HFF-Myc (cell line): ENCODE results near the gene CACNB1.

Experiments used
- DNase-seq: peaks from one replicate; pipeline ENCODE4 v3.0.0-alpha.2; 2011; ENCODE audit warnings: low read depth; ENCODE audit errors: extremely low read depth
- H3K4me3 ChIP-seq: replicated peaks from 2 replicates; pipeline ENCODE4 v1.5.1; 2011; ENCODE audit warnings: low read depth, mild to moderate bottlenecking, control low read depth, low read length
- TF ChIP-seq, protein P1 (sequence below): IDR thresholded peaks from 2 replicates; pipeline ENCODE4 v1.5.1; 2012; ENCODE audit warnings: mild to moderate bottlenecking, low read depth, low read length, control low read depth; ENCODE audit errors: missing control alignments

The CACNB1 gene

DNA sequence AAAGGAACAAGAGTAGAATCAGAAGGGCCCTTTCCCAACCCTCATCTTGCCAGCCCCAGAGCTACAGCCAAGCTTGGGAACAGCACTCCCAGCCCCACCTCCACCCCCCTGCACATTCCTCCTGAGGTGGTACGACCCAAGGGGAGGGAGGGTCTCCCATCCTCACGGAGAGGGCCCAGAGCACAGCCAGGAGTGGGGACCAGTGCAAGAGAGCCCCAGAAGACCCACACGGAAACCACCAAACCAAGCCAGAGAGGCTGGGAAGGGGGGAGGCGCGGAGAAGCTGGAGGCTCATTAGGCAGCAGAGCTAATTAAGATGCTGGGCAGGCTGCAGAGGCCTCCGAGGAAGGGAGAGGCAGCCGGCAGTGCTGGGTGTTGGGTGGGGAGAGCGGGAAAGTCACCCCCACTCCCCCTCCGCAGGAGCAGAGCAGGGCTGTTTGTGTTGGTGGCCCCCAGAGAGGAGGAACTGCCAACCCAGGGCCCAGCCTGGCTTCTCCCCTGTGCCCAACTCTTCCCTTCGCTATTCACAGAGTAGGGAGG, 2.4 kb downstream of the CACNB1 start:
- peak overlapping the region; percentile 0; the same call in 1 of the 2 replicates for H3K4me3 ChIP-seq
- no peak for DNase-seq
- TF ChIP-seq, protein P1, sequence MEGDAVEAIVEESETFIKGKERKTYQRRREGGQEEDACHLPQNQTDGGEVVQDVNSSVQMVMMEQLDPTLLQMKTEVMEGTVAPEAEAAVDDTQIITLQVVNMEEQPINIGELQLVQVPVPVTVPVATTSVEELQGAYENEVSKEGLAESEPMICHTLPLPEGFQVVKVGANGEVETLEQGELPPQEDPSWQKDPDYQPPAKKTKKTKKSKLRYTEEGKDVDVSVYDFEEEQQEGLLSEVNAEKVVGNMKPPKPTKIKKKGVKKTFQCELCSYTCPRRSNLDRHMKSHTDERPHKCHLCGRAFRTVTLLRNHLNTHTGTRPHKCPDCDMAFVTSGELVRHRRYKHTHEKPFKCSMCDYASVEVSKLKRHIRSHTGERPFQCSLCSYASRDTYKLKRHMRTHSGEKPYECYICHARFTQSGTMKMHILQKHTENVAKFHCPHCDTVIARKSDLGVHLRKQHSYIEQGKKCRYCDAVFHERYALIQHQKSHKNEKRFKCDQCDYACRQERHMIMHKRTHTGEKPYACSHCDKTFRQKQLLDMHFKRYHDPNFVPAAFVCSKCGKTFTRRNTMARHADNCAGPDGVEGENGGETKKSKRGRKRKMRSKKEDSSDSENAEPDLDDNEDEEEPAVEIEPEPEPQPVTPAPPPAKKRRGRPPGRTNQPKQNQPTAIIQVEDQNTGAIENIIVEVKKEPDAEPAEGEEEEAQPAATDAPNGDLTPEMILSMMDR: no peak

DNA sequence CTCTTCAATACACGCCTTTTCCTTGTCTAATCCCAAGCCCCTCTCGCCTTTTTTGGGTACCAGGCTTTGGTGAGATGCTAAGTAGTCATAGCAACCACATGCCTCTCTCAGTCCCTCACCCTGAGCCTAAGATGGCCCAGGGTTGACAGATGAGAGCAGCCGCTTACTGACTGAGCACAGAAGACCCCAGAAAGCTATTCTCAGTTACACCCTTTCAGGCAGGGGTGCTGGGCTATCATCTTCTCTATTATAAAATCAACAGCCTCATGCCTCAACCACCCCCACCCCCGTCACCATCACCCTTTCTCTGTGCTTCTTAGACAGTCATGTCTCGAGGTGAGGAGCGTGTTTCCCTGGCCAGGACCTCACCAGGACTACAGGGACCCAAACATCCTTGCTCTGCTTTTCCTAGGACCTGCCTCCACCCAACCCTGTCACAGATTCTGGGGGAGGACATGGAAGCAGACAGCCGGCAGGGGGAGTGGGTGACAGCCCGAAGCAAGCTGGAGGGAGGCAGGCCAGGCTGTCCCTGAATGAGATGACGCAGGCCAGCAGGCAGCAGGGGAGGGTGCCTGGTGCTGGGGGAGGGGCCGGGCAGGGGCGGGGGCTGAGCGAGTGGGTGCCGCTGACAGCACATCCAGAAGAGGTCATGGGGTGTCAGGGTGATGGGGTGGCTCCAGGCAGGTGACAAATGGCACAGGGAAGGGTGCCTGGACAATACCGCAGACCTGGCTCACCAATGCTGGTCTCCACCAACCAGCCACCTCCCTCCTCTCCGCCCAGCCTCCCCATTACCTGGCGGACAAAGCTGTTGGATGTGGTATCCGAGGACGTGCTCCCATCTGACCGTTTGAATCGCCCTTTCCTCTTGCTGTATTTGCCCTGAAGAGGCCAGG, 3.1 kb downstream of the CACNB1 start:
- DNase-seq: no peak
- peak overlapping the region; percentile 0; the same call in 1 of the 2 replicates for H3K4me3 ChIP-seq
- TF ChIP-seq, protein P1: peak; percentile 62

DNA sequence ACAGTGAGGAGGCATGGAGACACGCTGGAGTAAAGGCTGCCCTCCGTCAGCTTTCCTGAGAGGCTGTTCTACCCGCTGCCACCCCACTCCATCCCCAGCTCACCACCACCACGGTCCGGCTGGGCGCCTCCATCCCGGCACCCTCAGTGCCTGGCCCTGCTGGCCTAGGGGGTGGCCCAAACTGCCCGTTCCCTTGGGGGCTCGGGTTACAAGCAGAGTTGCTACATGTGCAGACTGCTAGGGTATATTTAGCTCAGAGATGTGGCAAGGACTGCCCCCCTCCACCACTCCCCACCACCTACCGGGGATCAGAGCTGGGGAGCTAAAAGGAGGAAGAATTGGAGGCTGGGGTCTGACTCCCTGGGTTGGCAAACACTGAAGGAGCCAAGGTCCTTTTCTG, 4.1 kb downstream of the CACNB1 start:
- TF ChIP-seq, protein P1: no peak
- no peak for DNase-seq
- no peak overlapping the region for H3K4me3 ChIP-seq

DNA sequence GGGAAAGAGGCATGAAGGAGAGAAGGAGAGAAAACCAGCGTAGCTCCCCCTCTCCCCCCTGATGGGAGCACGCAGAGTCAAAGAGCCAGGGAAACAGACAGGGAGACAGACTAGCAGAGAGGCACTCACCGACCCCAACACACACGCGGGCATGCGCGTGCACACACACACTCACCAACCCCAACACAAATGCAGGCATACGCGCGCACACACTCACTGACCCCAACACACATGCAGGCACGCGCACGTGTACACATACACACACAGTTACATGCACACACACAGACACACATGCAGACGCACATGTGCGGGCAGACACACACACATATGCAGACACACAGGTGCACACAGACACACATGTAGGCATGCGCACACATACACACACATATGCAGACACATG, 4.6 kb downstream of the CACNB1 start:
- H3K4me3 ChIP-seq: no peak overlapping the region
- TF ChIP-seq, protein P1: no peak
- DNase-seq: no peak

DNA sequence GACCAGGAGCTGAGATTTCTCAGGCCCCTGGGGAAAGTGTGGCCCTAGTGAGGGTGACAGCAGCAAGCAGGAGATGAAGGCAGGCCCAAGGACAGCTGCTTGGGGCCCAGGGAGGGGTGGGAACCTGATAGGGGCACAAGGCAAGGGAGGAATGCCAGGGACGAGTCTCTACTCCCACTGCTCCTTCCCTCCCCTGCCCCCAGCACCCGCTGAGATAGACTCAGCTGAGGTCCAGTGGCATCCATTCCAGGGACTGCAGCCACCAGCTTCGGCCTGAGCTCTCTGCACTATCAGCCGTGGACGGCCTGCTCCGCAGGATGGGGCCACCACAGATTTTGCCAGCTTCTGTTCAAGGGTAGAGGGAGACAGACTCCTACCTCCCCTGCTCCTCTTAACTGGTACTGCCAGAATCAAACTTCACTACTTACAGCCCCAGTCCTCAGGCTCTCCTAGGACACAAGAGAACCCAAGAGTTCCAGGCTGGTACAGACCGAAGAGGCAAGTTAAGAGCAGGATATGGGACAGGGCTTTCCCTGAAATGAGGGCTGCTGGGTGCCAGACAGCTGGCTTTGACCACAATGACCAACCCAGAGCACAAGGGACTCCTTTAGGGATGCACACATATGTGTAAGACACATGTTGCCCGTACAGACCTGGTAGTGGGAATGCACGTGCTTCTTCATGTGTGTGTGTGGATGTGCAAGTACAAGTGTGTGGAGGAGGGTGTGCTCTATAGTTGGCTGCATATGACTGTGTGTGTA, 5.5 kb downstream of the CACNB1 start:
- no peak for DNase-seq
- H3K4me3 ChIP-seq: no peak overlapping the region
- TF ChIP-seq, protein P1: no peak

DNA sequence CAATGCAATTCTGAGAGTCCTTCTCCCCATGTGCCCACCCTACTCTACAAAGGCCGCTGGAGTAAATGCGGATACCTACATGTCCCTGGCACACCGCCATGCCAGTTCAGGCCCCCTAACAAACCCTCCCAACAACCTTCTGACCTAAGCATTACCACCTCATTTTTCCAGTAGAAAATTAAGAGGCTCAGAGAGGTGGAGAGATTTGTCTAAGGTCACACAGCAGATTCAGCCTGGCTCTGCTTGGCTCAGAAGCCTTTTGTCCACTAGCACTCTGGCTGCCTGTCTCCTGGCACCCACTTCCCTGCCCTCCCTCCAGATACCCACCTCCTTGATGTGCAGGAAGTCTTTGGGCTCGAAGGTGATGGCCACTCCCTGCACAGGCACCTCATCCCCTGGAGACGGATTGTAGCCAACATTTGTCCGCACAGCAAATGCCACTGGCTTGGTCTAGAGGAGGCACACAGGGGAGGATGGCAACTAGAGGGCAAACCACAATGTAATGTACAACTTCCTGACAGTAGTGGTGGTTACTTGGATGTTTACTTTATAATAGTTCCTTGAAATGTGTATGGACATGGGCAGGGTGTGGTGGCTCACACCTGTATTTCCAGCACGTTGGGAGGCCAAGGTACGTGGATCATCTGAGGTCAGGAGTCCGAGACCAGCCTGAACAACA, 10.2 kb downstream of the CACNB1 start:
- no peak overlapping the region for H3K4me3 ChIP-seq
- TF ChIP-seq, protein P1: no peak
- DNase-seq: no peak
